ENCODE results near the gene ABHD16A. TPM values are rescaled to one million over a fixed set of nuclear protein-coding genes. Genes with fewer than 3 reads are reported as not detected.
A peak's percentile ranks its signal among the peaks of the same experiment; 100 is the strongest.

The ABHD16A gene
- polyA plus RNA-seq (ENCODE audit: insufficient read length): 60.7 TPM
- long read RNA-seq, donor 1, transcript ABHD16A-201 (20 exons, 2,103 nt): major isoform, 18 of 25 reads
- long read RNA-seq, donor 1, partial matches to known transcripts: 5 of 25 reads
- long read RNA-seq, donor 1, other reads (novel, unspliced or antisense): 0 of 25 reads
- long read RNA-seq, donor 2, transcript ABHD16A-201 (20 exons, 2,103 nt): major isoform, 13 of 14 reads
- long read RNA-seq, donor 2, partial matches to known transcripts: 0 of 14 reads
- long read RNA-seq, donor 2, other reads (novel, unspliced or antisense): 0 of 14 reads
- long read RNA-seq, donor 3, transcript ABHD16A-201 (20 exons, 2,103 nt): major isoform, 9 of 16 reads
- long read RNA-seq, donor 3, partial matches to known transcripts: 0 of 16 reads
- long read RNA-seq, donor 3, other reads (novel, unspliced or antisense): 5 of 16 reads
- long read RNA-seq, donor 4, partial matches to known transcripts: 0 of 1 reads
- long read RNA-seq, donor 4, other reads (novel, unspliced or antisense): 0 of 1 reads
- long read RNA-seq, donor 5, transcript ABHD16A-201 (20 exons, 2,103 nt): major isoform, 23 of 27 reads
- long read RNA-seq, donor 5, partial matches to known transcripts: 0 of 27 reads
- long read RNA-seq, donor 5, other reads (novel, unspliced or antisense): 0 of 27 reads
- long read RNA-seq, donor 6, transcript ABHD16A-201 (20 exons, 2,103 nt): major isoform, 17 of 17 reads
- long read RNA-seq, donor 6, partial matches to known transcripts: 0 of 17 reads
- long read RNA-seq, donor 6, other reads (novel, unspliced or antisense): 0 of 17 reads
- long read RNA-seq, donor 7, transcript ABHD16A-201 (20 exons, 2,103 nt): major isoform, 22 of 26 reads
- long read RNA-seq, donor 7, partial matches to known transcripts: 0 of 26 reads
- long read RNA-seq, donor 7, other reads (novel, unspliced or antisense): 0 of 26 reads
- long read RNA-seq, donor 8, partial matches to known transcripts: 0 of 1 reads
- long read RNA-seq, donor 8, other reads (novel, unspliced or antisense): 0 of 1 reads

- DNase-seq: peak; percentile 99
Measured at GRCh38 chr6:31702819-31703716, at the start of gene ABHD16A. Gene ABHD16A, minus strand, starts transcription at chr6:31703324. Its CDS starts 43 bp downstream, at chr6:31703281.

GRCh38 chr6:31752739-31753319 lies 49.7 kb upstream of the ABHD16A start:
- DNase-seq: no peak

- no peak for DNase-seq
Measured at GRCh38 chr6:31750411-31751022, 47.4 kb upstream of the ABHD16A start.

- no peak for DNase-seq
Measured at GRCh38 chr6:31749301-31750036, 46.3 kb upstream of the ABHD16A start.

- no peak for DNase-seq
Measured at GRCh38 chr6:31744422-31744821, 41.3 kb upstream of the ABHD16A start.

GRCh38 chr6:31742894-31743293 lies 39.8 kb upstream of the ABHD16A start:
- DNase-seq: no peak

GRCh38 chr6:31741815-31742214 lies 38.7 kb upstream of the ABHD16A start:
- no peak for DNase-seq

- no peak for DNase-seq
Measured at GRCh38 chr6:31740397-31741223, 37.5 kb upstream of the ABHD16A start.

- DNase-seq: peak; percentile 99
Measured at GRCh38 chr6:31739639-31740396, 36.7 kb upstream of the ABHD16A start, which contains the start of gene MSH5. Gene MSH5, plus strand, starts transcription at chr6:31740005. Its CDS starts 462 bp downstream, at chr6:31740467.

- DNase-seq: peak; percentile 79
Measured at GRCh38 chr6:31737991-31738979, 35.2 kb upstream of the ABHD16A start.

- peak; percentile 83 for DNase-seq
Measured at GRCh38 chr6:31737315-31737990, 34.3 kb upstream of the ABHD16A start.

- DNase-seq: no peak
Measured at GRCh38 chr6:31736768-31737314, 33.7 kb upstream of the ABHD16A start.

GRCh38 chr6:31736021-31736767 lies 33.1 kb upstream of the ABHD16A start, which contains the start of gene CLIC1:
Gene CLIC1, minus strand, starts transcription at chr6:31736530. Its CDS starts 230 bp downstream, at chr6:31736300.
- DNase-seq: peak; percentile 85

GRCh38 chr6:31734821-31735406 lies 31.8 kb upstream of the ABHD16A start:
- no peak for DNase-seq
